Liver (tissue), 3 donors: ENCODE data around the gene ECM2.

Source experiments
- FOXA1 ChIP-seq: IDR thresholded peaks from 2 replicates; pipeline ENCODE4 v1.6.1; 2016; ENCODE audit warnings: antibody characterized with exemption
- GABPA ChIP-seq, 2 donors: IDR thresholded peaks in 1 of 2; conservative IDR thresholded peaks in 1 of 2; 2 replicates each; pipeline ENCODE4 v1.6.1; 2016; ENCODE audit warnings: antibody characterized with exemption in 2 of 2, mild to moderate bottlenecking in 1 of 2, moderate library complexity in 1 of 2
- JUND ChIP-seq, 2 donors: IDR thresholded peaks; 2 replicates each; pipeline ENCODE4 v1.6.1; 2016; ENCODE audit warnings: antibody characterized with exemption in 2 of 2
- RAD21 ChIP-seq, 2 donors: IDR thresholded peaks; 2 replicates each; pipeline ENCODE4 v1.6.1; 2016; ENCODE audit warnings: antibody characterized with exemption in 2 of 2, mild to moderate bottlenecking in 2 of 2
- RXRA ChIP-seq, 2 donors: IDR thresholded peaks; 2 replicates each; pipeline ENCODE4 v1.6.1; 2017 to 2018; ENCODE audit warnings: antibody characterized with exemption in 2 of 2, mild to moderate bottlenecking in 1 of 2
- TAF1 ChIP-seq: conservative IDR thresholded peaks from 2 replicates; pipeline ENCODE4 v1.6.1; 2016; ENCODE audit warnings: antibody characterized with exemption, mild to moderate bottlenecking
- TF ChIP-seq, protein P1 (sequence below): fragments of 150-350 bp; IDR thresholded peaks from 2 replicates; pipeline ENCODE4 v1.5.1; 2017; ENCODE audit warnings: improper control_type of control experiment, low read depth, low read length; ENCODE audit not compliant: missing input control
- TF ChIP-seq, protein P2 (sequence below): IDR thresholded peaks from 2 replicates; pipeline ENCODE4 v1.6.1; 2016; ENCODE audit warnings: antibody characterized with exemption, mild to moderate bottlenecking
- TF ChIP-seq, protein P3 (sequence below): IDR thresholded peaks from 2 replicates; pipeline ENCODE4 v1.6.1; 2016; ENCODE audit warnings: antibody characterized with exemption
- TF ChIP-seq, protein P4 (sequence below): IDR thresholded peaks from 2 replicates; pipeline ENCODE4 v1.6.1; 2016; ENCODE audit warnings: antibody characterized with exemption
- donor health status: healthy.
- donor health status: healthy.

DNA sequence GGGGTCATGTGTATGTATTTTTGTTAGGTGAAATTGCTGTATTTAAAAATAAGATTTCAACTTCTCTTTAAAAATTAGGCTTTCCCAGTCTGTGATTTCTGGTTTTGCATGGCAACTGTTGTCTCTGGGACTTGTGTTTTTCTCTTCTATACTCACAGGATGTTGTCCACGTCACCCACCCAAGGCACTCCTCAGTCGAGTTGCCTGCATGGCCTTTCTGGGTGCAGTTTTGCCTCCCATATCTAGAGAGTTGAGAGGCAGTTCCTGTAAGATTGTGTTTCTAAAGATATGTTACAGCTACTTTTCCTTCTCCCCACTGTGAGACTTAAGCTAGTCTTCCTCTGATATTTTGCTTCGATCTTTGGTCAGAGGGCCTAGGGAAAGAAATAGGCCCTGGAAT is 51.2 kb downstream of the ECM2 start:
- no peak for TF ChIP-seq TAF1
- TF ChIP-seq FOXA1 = no peak
- TF ChIP-seq, protein P1, sequence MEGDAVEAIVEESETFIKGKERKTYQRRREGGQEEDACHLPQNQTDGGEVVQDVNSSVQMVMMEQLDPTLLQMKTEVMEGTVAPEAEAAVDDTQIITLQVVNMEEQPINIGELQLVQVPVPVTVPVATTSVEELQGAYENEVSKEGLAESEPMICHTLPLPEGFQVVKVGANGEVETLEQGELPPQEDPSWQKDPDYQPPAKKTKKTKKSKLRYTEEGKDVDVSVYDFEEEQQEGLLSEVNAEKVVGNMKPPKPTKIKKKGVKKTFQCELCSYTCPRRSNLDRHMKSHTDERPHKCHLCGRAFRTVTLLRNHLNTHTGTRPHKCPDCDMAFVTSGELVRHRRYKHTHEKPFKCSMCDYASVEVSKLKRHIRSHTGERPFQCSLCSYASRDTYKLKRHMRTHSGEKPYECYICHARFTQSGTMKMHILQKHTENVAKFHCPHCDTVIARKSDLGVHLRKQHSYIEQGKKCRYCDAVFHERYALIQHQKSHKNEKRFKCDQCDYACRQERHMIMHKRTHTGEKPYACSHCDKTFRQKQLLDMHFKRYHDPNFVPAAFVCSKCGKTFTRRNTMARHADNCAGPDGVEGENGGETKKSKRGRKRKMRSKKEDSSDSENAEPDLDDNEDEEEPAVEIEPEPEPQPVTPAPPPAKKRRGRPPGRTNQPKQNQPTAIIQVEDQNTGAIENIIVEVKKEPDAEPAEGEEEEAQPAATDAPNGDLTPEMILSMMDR = no peak
- TF ChIP-seq, protein P2, sequence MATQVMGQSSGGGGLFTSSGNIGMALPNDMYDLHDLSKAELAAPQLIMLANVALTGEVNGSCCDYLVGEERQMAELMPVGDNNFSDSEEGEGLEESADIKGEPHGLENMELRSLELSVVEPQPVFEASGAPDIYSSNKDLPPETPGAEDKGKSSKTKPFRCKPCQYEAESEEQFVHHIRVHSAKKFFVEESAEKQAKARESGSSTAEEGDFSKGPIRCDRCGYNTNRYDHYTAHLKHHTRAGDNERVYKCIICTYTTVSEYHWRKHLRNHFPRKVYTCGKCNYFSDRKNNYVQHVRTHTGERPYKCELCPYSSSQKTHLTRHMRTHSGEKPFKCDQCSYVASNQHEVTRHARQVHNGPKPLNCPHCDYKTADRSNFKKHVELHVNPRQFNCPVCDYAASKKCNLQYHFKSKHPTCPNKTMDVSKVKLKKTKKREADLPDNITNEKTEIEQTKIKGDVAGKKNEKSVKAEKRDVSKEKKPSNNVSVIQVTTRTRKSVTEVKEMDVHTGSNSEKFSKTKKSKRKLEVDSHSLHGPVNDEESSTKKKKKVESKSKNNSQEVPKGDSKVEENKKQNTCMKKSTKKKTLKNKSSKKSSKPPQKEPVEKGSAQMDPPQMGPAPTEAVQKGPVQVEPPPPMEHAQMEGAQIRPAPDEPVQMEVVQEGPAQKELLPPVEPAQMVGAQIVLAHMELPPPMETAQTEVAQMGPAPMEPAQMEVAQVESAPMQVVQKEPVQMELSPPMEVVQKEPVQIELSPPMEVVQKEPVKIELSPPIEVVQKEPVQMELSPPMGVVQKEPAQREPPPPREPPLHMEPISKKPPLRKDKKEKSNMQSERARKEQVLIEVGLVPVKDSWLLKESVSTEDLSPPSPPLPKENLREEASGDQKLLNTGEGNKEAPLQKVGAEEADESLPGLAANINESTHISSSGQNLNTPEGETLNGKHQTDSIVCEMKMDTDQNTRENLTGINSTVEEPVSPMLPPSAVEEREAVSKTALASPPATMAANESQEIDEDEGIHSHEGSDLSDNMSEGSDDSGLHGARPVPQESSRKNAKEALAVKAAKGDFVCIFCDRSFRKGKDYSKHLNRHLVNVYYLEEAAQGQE = no peak
- TF ChIP-seq, protein P3, sequence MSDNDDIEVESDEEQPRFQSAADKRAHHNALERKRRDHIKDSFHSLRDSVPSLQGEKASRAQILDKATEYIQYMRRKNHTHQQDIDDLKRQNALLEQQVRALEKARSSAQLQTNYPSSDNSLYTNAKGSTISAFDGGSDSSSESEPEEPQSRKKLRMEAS = no peak
- TF ChIP-seq, protein P4, sequence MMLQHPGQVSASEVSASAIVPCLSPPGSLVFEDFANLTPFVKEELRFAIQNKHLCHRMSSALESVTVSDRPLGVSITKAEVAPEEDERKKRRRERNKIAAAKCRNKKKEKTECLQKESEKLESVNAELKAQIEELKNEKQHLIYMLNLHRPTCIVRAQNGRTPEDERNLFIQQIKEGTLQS = no peak
- TF ChIP-seq RXRA (IDR thresholded peaks at IDR 0.05) = no peak
- TF ChIP-seq JUND (IDR thresholded peaks at IDR 0.05) = no peak
- no peak for TF ChIP-seq GABPA (IDR thresholded peaks at IDR 0.05 in 1 of 2, conservative IDR thresholded peaks at IDR 0.05 in 1 of 2)
- TF ChIP-seq RAD21 (IDR thresholded peaks at IDR 0.05) = no peak
